SU-DHL-6 (cell line): ENCODE data around the gene PLCH1.

Experiments used
- CTCF ChIP-seq: fragments of 200-600 bp; sonication (generic); IDR thresholded peaks from one replicate; pipeline ENCODE4 v1.5.1; 2017; ENCODE audit warnings: antibody characterized with exemption, mild to moderate bottlenecking, low read length, moderate library complexity; ENCODE audit not compliant: insufficient read depth, poor library complexity, severe bottlenecking
- EZH2phosphoT487 ChIP-seq: fragments of 200-600 bp; sonication (generic), shearing (Covaris generic); conservative IDR thresholded peaks from 2 replicates; pipeline ENCODE4 v1.6.1; 2018; ENCODE audit warnings: mild to moderate bottlenecking, antibody characterized with exemption, low read length, moderate library complexity, mixed read lengths

- TF ChIP-seq CTCF (no peak), EZH2phosphoT487 (no peak)
Measured at GRCh38 chr3:155426524-155427230, 318.2 kb downstream of the PLCH1 start.
